GM23338 (cell line): ENCODE results near the gene RPS28. TPM values are rescaled to one million over a fixed set of nuclear protein-coding genes. Genes with fewer than 3 reads are reported as not detected.
"Not testable (repeated sequence)": the region's sequence is repeated elsewhere in the genome, so short reads cannot be mapped to it uniquely, and the experiment has no call there.

Experiments
- ATAC-seq: fragments of 200-7000 bp; cut with Tn5 transposase; 3 replicates; pipeline ENCODE4 v1.9.1; 2020
- DNase-seq: peaks from one replicate; pipeline ENCODE4 v3.0.0-alpha.2; 2015; ENCODE audit warnings: low spot score
- H2AFZ ChIP-seq: fragments of 200-600 bp; sonication (generic); 2 replicates; pipeline ENCODE4 v1.8.0; 2016; ENCODE audit warnings: antibody characterized with exemption, mild to moderate bottlenecking, moderate library complexity
- H3F3A ChIP-seq: fragments of 200-600 bp; sonication (generic); replicated peaks from 2 replicates; pipeline ENCODE4 v1.8.0; 2017; ENCODE audit warnings: antibody characterized with exemption, mixed run types, low read depth
- H3K27ac ChIP-seq: fragments of 200-600 bp; sonication (generic); 2 replicates; pipeline ENCODE4 v1.6.1; 2016; ENCODE audit warnings: low read depth
- H3K27me3 ChIP-seq: fragments of 200-600 bp; sonication (generic); 2 replicates; pipeline ENCODE4 v1.8.0; 2016; ENCODE audit warnings: mild to moderate bottlenecking, mixed run types, moderate library complexity; ENCODE audit not compliant: insufficient read depth
- H3K36me3 ChIP-seq: fragments of 200-600 bp; sonication (generic); 2 replicates; pipeline ENCODE4 v1.8.0; 2016; ENCODE audit warnings: mild to moderate bottlenecking; ENCODE audit not compliant: insufficient read depth
- H3K4me1 ChIP-seq: fragments of 200-600 bp; sonication (generic); 2 replicates; pipeline ENCODE4 v1.8.0; 2016; ENCODE audit warnings: mild to moderate bottlenecking, moderate library complexity; ENCODE audit not compliant: insufficient read depth
- H3K4me2 ChIP-seq: fragments of 200-600 bp; sonication (generic); 2 replicates; pipeline ENCODE4 v1.7.1; 2017; ENCODE audit warnings: mixed run types
- H3K4me3 ChIP-seq: fragments of 200-600 bp; sonication (generic); 2 replicates; pipeline ENCODE4 v1.6.1; 2016; ENCODE audit warnings: mixed run types
- H3K79me2 ChIP-seq: fragments of 200-600 bp; sonication (generic); replicated peaks from 2 replicates; pipeline ENCODE4 v1.8.0; 2017; ENCODE audit warnings: mild to moderate bottlenecking; ENCODE audit not compliant: insufficient read depth
- H3K9me2 ChIP-seq: fragments of 200-600 bp; sonication (generic); 2 replicates; pipeline ENCODE4 v1.8.0; 2017; ENCODE audit not compliant: insufficient read depth
- H4K20me1 ChIP-seq: fragments of 200-600 bp; sonication (generic); replicated peaks from 2 replicates; pipeline ENCODE4 v1.8.0; 2017; ENCODE audit warnings: mild to moderate bottlenecking; ENCODE audit not compliant: insufficient read depth
- H3K27ac Mint-ChIP-seq: 2 replicates; pipeline ENCODE4 v1.8.0; 2020; ENCODE audit warnings: inconsistent platforms, mild to moderate bottlenecking, moderate library complexity, mixed read lengths
- H3K27me3 Mint-ChIP-seq: 3 replicates; pipeline ENCODE4 v1.8.0; 2022; ENCODE audit warnings: low read depth, mild to moderate bottlenecking, moderate library complexity, mixed read lengths, inconsistent platforms; ENCODE audit not compliant: insufficient read depth, poor library complexity
- H3K36me3 Mint-ChIP-seq: 3 replicates; pipeline ENCODE4 v1.8.0; 2021; ENCODE audit warnings: low read depth, mild to moderate bottlenecking, inconsistent platforms, moderate library complexity, mixed read lengths
- H3K4me1 Mint-ChIP-seq: 3 replicates; pipeline ENCODE4 v1.8.0; 2020; ENCODE audit warnings: mild to moderate bottlenecking, inconsistent platforms, mixed read lengths
- H3K4me3 Mint-ChIP-seq: 3 replicates; pipeline ENCODE4 v1.8.0; 2021; ENCODE audit warnings: moderate library complexity, mild to moderate bottlenecking, inconsistent platforms, mixed read lengths
- H3K9me3 Mint-ChIP-seq: 3 replicates; pipeline ENCODE4 v1.8.0; 2020; ENCODE audit warnings: moderate library complexity, mild to moderate bottlenecking, inconsistent platforms, mixed read lengths
- CTCF ChIP-seq, 2 experiments: fragments of 200-600 bp in 1 of 2; sonication (generic) in 1 of 2; conservative IDR thresholded peaks; 2 replicates each; pipeline versions ENCODE4 v1.5.1 to v1.6.1; 2016 to 2017; ENCODE audit warnings: antibody characterized with exemption in 2 of 2, low read depth in 2 of 2, mild to moderate bottlenecking in 2 of 2, moderate library complexity in 1 of 2
- ETS1 ChIP-seq: IDR thresholded peaks from 2 replicates; pipeline ENCODE4 v1.6.1; 2016; ENCODE audit warnings: antibody characterized with exemption
- EZH2 ChIP-seq: fragments of 200-600 bp; sonication (generic); IDR thresholded peaks from one replicate; pipeline ENCODE4 v1.8.0; 2017; ENCODE audit warnings: antibody characterized with exemption, mild to moderate bottlenecking, low read depth; ENCODE audit not compliant: unreplicated experiment
- EZH2phosphoT487 ChIP-seq: fragments of 200-600 bp; sonication (generic); IDR thresholded peaks from one replicate; pipeline ENCODE4 v1.8.1; 2018; ENCODE audit warnings: antibody characterized with exemption; ENCODE audit not compliant: unreplicated experiment
- NANOG ChIP-seq: IDR thresholded peaks from 2 replicates; pipeline ENCODE4 v1.6.1; 2016; ENCODE audit warnings: antibody characterized with exemption, borderline replicate concordance
- REST ChIP-seq: IDR thresholded peaks from one replicate; pipeline ENCODE4 v1.6.1; 2018; ENCODE audit warnings: antibody characterized with exemption; ENCODE audit not compliant: unreplicated experiment
- ZNF331 ChIP-seq: fragments of 250-450 bp; sonication (Bioruptor Pico); IDR thresholded peaks from 2 replicates; pipeline ENCODE4 v1.5.0; 2020; ENCODE audit warnings: low read depth, mild to moderate bottlenecking, moderate library complexity
- ZNF462 ChIP-seq: fragments of 250-450 bp; sonication (Bioruptor Pico); IDR thresholded peaks from 2 replicates; pipeline ENCODE4 v1.5.0; 2020; ENCODE audit warnings: mild to moderate bottlenecking, moderate library complexity
- polyA plus RNA-seq: library from polyadenylated mRNA; unstranded; fragments of >200 nt; fragmentation: Nextera tagmentation; extraction: Ambion mirVana; gene quantifications from 2 replicates; pipeline ENCODE4 v1.2.1, GENCODE V29; 2016
- total RNA-seq: library from RNA; depleted of rRNA; stranded (reverse); fragments of >200 nt; shearing (Covaris generic); gene quantifications from 2 replicates; pipeline ENCODE4 v1.2.3, GENCODE V29; 2014

The RPS28 gene
- total and polyA plus RNA-seq, 2 experiments from 2014 or later, result 174 to 1,790 TPM

- H3K27ac Mint-ChIP-seq, H3K36me3 ChIP-seq, H3K9me3 Mint-ChIP-seq, DNase-seq, H3K4me3 Mint-ChIP-seq, H3F3A ChIP-seq, H4K20me1 ChIP-seq, H3K36me3 Mint-ChIP-seq, H3K27me3 Mint-ChIP-seq, H3K27ac ChIP-seq, H3K4me1 ChIP-seq, H3K27me3 ChIP-seq, H3K4me3 ChIP-seq, H3K79me2 ChIP-seq, H3K4me2 ChIP-seq, H3K9me2 ChIP-seq, H2AFZ ChIP-seq, H3K4me1 Mint-ChIP-seq: not testable (repeated sequence)
- peak; percentile 91 for ATAC-seq
Observed at GRCh38 chr19:8291337-8291736, 30.0 kb upstream of the RPS28 start.

GRCh38 chr19:8302357-8302691 lies 19.0 kb upstream of the RPS28 start:
- 0 out of 2 replicates have a peak, but pooled peaks cover 14% of the 10 kb centered on the region for H3F3A ChIP-seq
- no peak overlapping the region for H2AFZ ChIP-seq
- Mint-ChIP-seq H3K4me1 (peaks cover 9% of the 10 kb centered on the region; the same call in 2 of the 3 replicates), H3K4me3 (no peak overlapping the region), H3K27ac (no peak overlapping the region), H3K27me3 (peaks cover 6% of the 10 kb centered on the region), H3K36me3 (peaks cover 27% of the 10 kb centered on the region), H3K9me3 (no peaks in the 10 kb centered on the region)
- no peaks in the 10 kb centered on the region for H3K9me2 ChIP-seq
- H4K20me1 ChIP-seq, result no peaks in the 10 kb centered on the region; the same call in 1 of the 2 replicates
- H3K4me2 ChIP-seq, result no peak overlapping the region
- peaks cover 7% of the 10 kb centered on the region; the same call in 1 of the 2 replicates for H3K4me1 ChIP-seq
- no peak overlapping the region for H3K27ac ChIP-seq
- DNase-seq, result no peak
- no peak overlapping the region for H3K4me3 ChIP-seq
- H3K79me2 ChIP-seq, result peaks cover 14% of the 10 kb centered on the region
- no peaks in the 10 kb centered on the region; the same call in 1 of the 2 replicates for H3K36me3 ChIP-seq
- H3K27me3 ChIP-seq, result no peaks in the 10 kb centered on the region
- no peak for ATAC-seq
- TF ChIP-seq ETS1, result no peak
- TF ChIP-seq EZH2, result no peak
- no peak for TF ChIP-seq ZNF331 (CRISPR knock-in tag)
- TF ChIP-seq NANOG, result no peak
- TF ChIP-seq EZH2phosphoT487, result no peak
- no peak for TF ChIP-seq ZNF462
- no peak for TF ChIP-seq REST
- TF ChIP-seq CTCF (conservative IDR thresholded peaks at IDR 0.05; ENCODE audit: low read depth in 2 of 2), result no peak
